H1 (cell line): ENCODE data around the gene HIBCH. TPM values are rescaled to one million over a fixed set of nuclear protein-coding genes. Genes with fewer than 3 reads are reported as not detected.

Experiments
- CTCF ChIA-PET: fragments of 300-600 bp; sonication (Branson Sonifier 250); formaldehyde crosslinking; loops from one replicate; lab custom pipeline; 2021; ENCODE audit not compliant: partially characterized antibody; lab: Charles Lee
- POLR2A ChIA-PET: fragments of 300-600 bp; sonication (Branson Sonifier 250); formaldehyde crosslinking; loops from one replicate; lab custom pipeline; 2021; ENCODE audit warnings: inconsistent platforms; ENCODE audit not compliant: partially characterized antibody; lab: Charles Lee
- DNase-seq, 2 experiments: peaks; one replicate each; pipeline versions ENCODE4 v3.0.0 to v3.0.0-alpha.2; 2010 to 2022; ENCODE audit warnings: low spot score in 2 of 2, low read depth in 1 of 2, mixed read lengths in 1 of 2
- FAIRE-seq: peaks from 2 replicates; lab custom pipeline; 2011; peaks lifted over from hg19 to GRCh38; lab: Jason Lieb, UNC
- H2AFZ ChIP-seq: 2 replicates; pipeline ENCODE4 v1.8.1; 2012; ENCODE audit warnings: low read length, inconsistent platforms
- H2AK5ac ChIP-seq: 2 replicates; pipeline ENCODE4 v1.6.1; 2013; ENCODE audit warnings: low read depth, low read length
- H2BK120ac ChIP-seq: replicated peaks from 2 replicates; pipeline ENCODE3; 2013; ENCODE audit warnings: low read depth, low read length, inconsistent platforms
- H2BK12ac ChIP-seq: 2 replicates; pipeline ENCODE4 v1.6.1; 2013; ENCODE audit warnings: low read depth, low read length
- H2BK15ac ChIP-seq: 2 replicates; pipeline ENCODE4 v1.6.1; 2013; ENCODE audit warnings: low read length
- H2BK20ac ChIP-seq: 2 replicates; pipeline ENCODE4 v1.6.1; 2013; ENCODE audit warnings: low read length
- H2BK5ac ChIP-seq: 2 replicates; pipeline ENCODE4 v1.6.1; 2013; ENCODE audit warnings: low read depth, low read length
- H3K14ac ChIP-seq: 2 replicates; pipeline ENCODE4 v1.6.1; 2013; ENCODE audit warnings: inconsistent platforms; ENCODE audit not compliant: insufficient read length
- H3K18ac ChIP-seq: 2 replicates; pipeline ENCODE4 v1.6.1; 2013; ENCODE audit warnings: low read length; ENCODE audit errors: extremely low read depth
- H3K23ac ChIP-seq: 2 replicates; pipeline ENCODE4 v1.6.1; 2013; ENCODE audit warnings: inconsistent platforms; ENCODE audit not compliant: insufficient read length
- H3K23me2 ChIP-seq: 2 replicates; pipeline ENCODE4 v1.6.1; 2013; ENCODE audit warnings: low read depth, low read length
- H3K27ac ChIP-seq: 2 replicates; pipeline ENCODE4 v1.6.1; 2011; ENCODE audit warnings: low read depth, low read length, inconsistent platforms
- H3K27me3 ChIP-seq, 4 experiments: replicated peaks in 1 of 4; 1 replicate in 1 of 4; 2 replicates in 3 of 4; pipeline versions ENCODE4 v1.6.1 to v1.8.1; 2011 to 2013; ENCODE audit warnings: low read length in 3 of 4, mild to moderate bottlenecking in 3 of 4, inconsistent platforms in 2 of 4, mixed read lengths in 2 of 4, moderate library complexity in 1 of 4; ENCODE audit not compliant: control insufficient read depth in 3 of 4, insufficient read depth in 3 of 4; ENCODE audit errors: extremely low read depth in 1 of 4
- H3K36me3 ChIP-seq, 4 experiments: 2 replicates each; pipeline versions ENCODE4 v1.6.1 to v1.8.1; 2011 to 2013; ENCODE audit warnings: mild to moderate bottlenecking in 4 of 4, low read length in 3 of 4, moderate library complexity in 2 of 4, control low read depth in 1 of 4, inconsistent platforms in 1 of 4; ENCODE audit not compliant: insufficient read depth in 4 of 4, control insufficient read depth in 2 of 4
- H3K4ac ChIP-seq: replicated peaks from 2 replicates; pipeline ENCODE3; 2013; ENCODE audit warnings: low read length, low read depth, mixed read lengths, inconsistent platforms; ENCODE audit not compliant: insufficient read length
- H3K4me1 ChIP-seq, 4 experiments: replicated peaks in 1 of 4; 1 replicate in 1 of 4; 2 replicates in 3 of 4; pipeline versions ENCODE4 v1.6.1 to v1.8.1; 2011 to 2013; ENCODE audit warnings: low read length in 3 of 4, inconsistent platforms in 2 of 4, mixed read lengths in 1 of 4; ENCODE audit not compliant: insufficient read depth in 4 of 4, control insufficient read depth in 3 of 4
- H3K4me2 ChIP-seq, 2 experiments: 2 replicates each; pipeline versions ENCODE4 v1.6.1 to v1.8.1; 2011 to 2013; ENCODE audit warnings: low read depth in 2 of 2, low read length in 2 of 2, control low read depth in 1 of 2, inconsistent platforms in 1 of 2, mild to moderate bottlenecking in 1 of 2; ENCODE audit not compliant: insufficient read depth in 1 of 2
- H3K4me3 ChIP-seq, 4 experiments: fragments of 200-600, 300-600 bp in 1 of 4; sonication (generic), shearing (Covaris generic), sonication (Bioruptor Twin) in 1 of 4; 2 replicates each; pipeline versions ENCODE4 v1.5.1 to v1.8.1; 2011 to 2016; ENCODE audit warnings: low read length in 4 of 4, low read depth in 3 of 4, control low read depth in 2 of 4, inconsistent platforms in 2 of 4, mild to moderate bottlenecking in 2 of 4, mixed read lengths in 1 of 4, moderate library complexity in 1 of 4; ENCODE audit not compliant: insufficient read depth in 2 of 4; ENCODE audit errors: extremely low read depth in 1 of 4
- H3K56ac ChIP-seq: replicated peaks from 2 replicates; pipeline ENCODE3; 2013; ENCODE audit warnings: low read depth, mild to moderate bottlenecking, mixed read lengths, low read length, inconsistent platforms; ENCODE audit not compliant: insufficient read length
- H3K79me1 ChIP-seq: 2 replicates; pipeline ENCODE4 v1.6.1; 2013; ENCODE audit warnings: low read depth, low read length, control low read depth
- H3K79me2 ChIP-seq, 2 experiments: 2 replicates each; pipeline versions ENCODE4 v1.6.1 to v1.8.1; 2012 to 2013; ENCODE audit warnings: low read length in 2 of 2, mild to moderate bottlenecking in 2 of 2, inconsistent platforms in 1 of 2; ENCODE audit not compliant: insufficient read depth in 2 of 2, control insufficient read depth in 1 of 2
- H3K9ac ChIP-seq, 4 experiments: replicated peaks in 1 of 4; 1 replicate in 1 of 4; 2 replicates in 3 of 4; pipeline versions ENCODE4 v1.6.1 to v1.8.1; 2011 to 2013; ENCODE audit warnings: low read depth in 3 of 4, low read length in 3 of 4, control low read depth in 2 of 4, mild to moderate bottlenecking in 2 of 4, moderate library complexity in 2 of 4, inconsistent platforms in 1 of 4; ENCODE audit errors: extremely low read depth in 1 of 4
- H3K9me3 ChIP-seq, 2 experiments: 2 replicates each; pipeline versions ENCODE4 v1.6.1 to v1.8.1; 2012 to 2013; ENCODE audit warnings: mild to moderate bottlenecking in 2 of 2, moderate library complexity in 2 of 2, control low read depth in 1 of 2, inconsistent platforms in 1 of 2, low read depth in 1 of 2, low read length in 1 of 2, mixed read lengths in 1 of 2; ENCODE audit not compliant: insufficient read depth in 2 of 2
- H4K20me1 ChIP-seq, 2 experiments: replicated peaks in 1 of 2; 2 replicates each; pipeline versions ENCODE3 to v1.8.1; 2011 to 2013; ENCODE audit warnings: inconsistent platforms in 2 of 2, low read length in 2 of 2, mild to moderate bottlenecking in 1 of 2; ENCODE audit not compliant: insufficient read depth in 2 of 2, control insufficient read depth in 1 of 2
- H4K5ac ChIP-seq: 2 replicates; pipeline ENCODE4 v1.6.1; 2013; ENCODE audit warnings: low read length, low read depth, mixed read lengths, inconsistent platforms; ENCODE audit not compliant: insufficient read length
- H4K8ac ChIP-seq: 2 replicates; pipeline ENCODE4 v1.8.0; 2013; ENCODE audit warnings: mild to moderate bottlenecking, moderate library complexity, low read length, inconsistent platforms; ENCODE audit not compliant: insufficient read depth; ENCODE audit errors: extremely low read depth
- H4K91ac ChIP-seq: replicated peaks from 2 replicates; pipeline ENCODE3; 2013; ENCODE audit warnings: low read length, mixed read lengths, inconsistent platforms; ENCODE audit not compliant: insufficient read length
- POLR2AphosphoS5 ChIP-seq: IDR thresholded peaks from 2 replicates; pipeline ENCODE4 v1.6.1; 2011; ENCODE audit warnings: low read depth, low read length
- WGBS, 2 experiments: shearing (Covaris generic) in 1 of 2; methylation state at CpG; one replicate each; pipeline versions ENCODE4 v1.1.6 to v1.1.7; 2013 to 2015; ENCODE audit warnings: low lambda C conversion rate in 2 of 2, mixed read lengths in 2 of 2, inconsistent platforms in 1 of 2, low coverage in 1 of 2, missing lambda C conversion rate in 1 of 2; ENCODE audit not compliant: insufficient replicate concordance in 2 of 2, insufficient coverage in 1 of 2, insufficient read length in 1 of 2; ENCODE audit errors: extremely low coverage in 1 of 2, missing lambda C conversion rate in 1 of 2; 5-methylcytosine and 5-hydroxymethylcytosine counted together
- polyA plus RNA-seq, 7 experiments: library from polyadenylated mRNA; depleted of rRNA in 3 of 7; stranded (reverse) in 5 of 7; unstranded in 2 of 7; fragments of >200 nt in 5 of 7; fragments of 200-250 nt in 2 of 7; gene quantifications; 1 replicate in 5 of 7; 2 replicates in 1 of 7; 4 replicates in 1 of 7; pipeline versions ENCODE4 v1.2.1 to v1.2.3, GENCODE V29; 2011 to 2013; ENCODE audit warnings: missing spikeins in 2 of 7, mixed read lengths in 2 of 7
- total RNA-seq: library from RNA; stranded (reverse); fragmentation: NEBNext Ultra II Directional; extraction: Animal tissue kit (Norgen Biotek cat#: 25700); gene quantifications from 2 replicates; pipeline ENCODE4 v1.2.1, GENCODE V29; 2021

HIBCH gene
- total and polyA plus RNA-seq, 2 of the 8 experiments (the other 6 are each of a cell fraction or from before 2014, with no cell fraction given) = 7.5 to 31.8 TPM

DNA sequence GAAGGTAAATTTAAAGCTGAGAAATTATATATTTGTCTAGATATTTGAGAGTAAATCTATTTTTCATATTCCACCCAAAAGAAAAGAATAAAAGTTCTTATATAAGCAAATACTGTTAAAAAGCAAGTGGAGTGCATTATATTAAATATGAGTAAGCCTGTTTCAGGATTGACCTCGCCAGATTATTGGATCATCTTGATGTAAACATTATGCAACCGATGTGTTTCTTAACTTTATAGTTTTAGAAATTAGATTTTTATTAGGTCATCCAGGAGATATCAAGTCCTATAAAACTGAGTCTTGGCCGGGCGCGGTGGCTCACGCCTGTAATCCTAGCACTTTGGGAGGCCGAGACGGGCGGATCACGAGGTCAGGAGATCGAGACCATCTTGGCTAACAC, 156.8 kb downstream of the HIBCH start:
- Histone ChIP-seq H2BK20ac (no peak overlapping the region), H2AK5ac (no peak overlapping the region), H4K20me1 (no peaks in the 10 kb centered on the region), H2BK15ac (no peak overlapping the region), H2BK120ac (no peak overlapping the region), H3K4ac (no peak overlapping the region), H3K79me1 (no peaks in the 10 kb centered on the region), H4K91ac (no peak overlapping the region), H3K27me3 (no peaks in the 10 kb centered on the region), H4K5ac (no peak overlapping the region), H3K9me3 (no peaks in the 10 kb centered on the region; a peak in 1 of 4 replicates), H4K8ac (no peak overlapping the region), H3K18ac (no peak overlapping the region), H3K23ac (no peak overlapping the region), H2BK12ac (no peak overlapping the region), H3K4me3 (no peak overlapping the region), H3K9ac (no peak overlapping the region), H3K4me2 (no peak overlapping the region), H3K56ac (no peak overlapping the region), H2BK5ac (no peak overlapping the region), H3K27ac (no peak overlapping the region), H3K23me2 (no peaks in the 10 kb centered on the region), H3K14ac (no peak overlapping the region), H2AFZ (no peak overlapping the region), H3K4me1 (no peaks in the 10 kb centered on the region; a peak in 2 of 7 replicates), H3K36me3 (no peaks in the 10 kb centered on the region), H3K79me2 (no peaks in the 10 kb centered on the region)
- DNase-seq (no peak), FAIRE-seq (no peak)
- CTCF ChIA-PET = interaction anchor here (1.0 kb wide), 1 partner anchor 74 kb away, joined by 4 read pairs; no protein-coding TSS in a partner anchor
- TF ChIP-seq POLR2AphosphoS5 = no peak
- WGBS, 2 experiments = 98% methylated on average over 11 of the region's 11 CpGs; no CpG with 5 or more reads in 1 of the 2 experiments
- POLR2A ChIA-PET = no interaction called here
